H1 (cell line): ENCODE measurements around the gene TIFAB. TPM values are rescaled to one million over a fixed set of nuclear protein-coding genes. Genes with fewer than 3 reads are reported as not detected.

Experiments
- EGR1 ChIP-seq: IDR thresholded peaks from 2 replicates; pipeline ENCODE4 v1.6.1; 2011; ENCODE audit warnings: low read depth, low read length, borderline replicate concordance
- RBBP5 ChIP-seq: IDR thresholded peaks from 2 replicates; pipeline ENCODE4 v1.7.1; 2012; ENCODE audit warnings: low read depth, mild to moderate bottlenecking, inconsistent platforms, low read length, moderate library complexity, borderline replicate concordance
- RXRA ChIP-seq: IDR thresholded peaks from 2 replicates; pipeline ENCODE4 v1.6.1; 2011; ENCODE audit warnings: low read depth, mild to moderate bottlenecking, low read length, moderate library complexity; ENCODE audit not compliant: insufficient read depth
- polyA plus RNA-seq, 7 experiments: library from polyadenylated mRNA; depleted of rRNA in 3 of 7; stranded (reverse) in 5 of 7; unstranded in 2 of 7; fragments of >200 nt in 5 of 7; fragments of 200-250 nt in 2 of 7; gene quantifications; 1 replicate in 5 of 7; 2 replicates in 1 of 7; 4 replicates in 1 of 7; pipeline versions ENCODE4 v1.2.1 to v1.2.3, GENCODE V29; 2011 to 2013; ENCODE audit warnings: missing spikeins in 2 of 7, mixed read lengths in 2 of 7
- total RNA-seq: library from RNA; stranded (reverse); fragmentation: NEBNext Ultra II Directional; extraction: Animal tissue kit (Norgen Biotek cat#: 25700); gene quantifications from 2 replicates; pipeline ENCODE4 v1.2.1, GENCODE V29; 2021

TIFAB gene
- total and polyA plus RNA-seq, 2 of the 8 experiments (the other 6 are each of a cell fraction or from before 2014, with no cell fraction given), result not detected

DNA sequence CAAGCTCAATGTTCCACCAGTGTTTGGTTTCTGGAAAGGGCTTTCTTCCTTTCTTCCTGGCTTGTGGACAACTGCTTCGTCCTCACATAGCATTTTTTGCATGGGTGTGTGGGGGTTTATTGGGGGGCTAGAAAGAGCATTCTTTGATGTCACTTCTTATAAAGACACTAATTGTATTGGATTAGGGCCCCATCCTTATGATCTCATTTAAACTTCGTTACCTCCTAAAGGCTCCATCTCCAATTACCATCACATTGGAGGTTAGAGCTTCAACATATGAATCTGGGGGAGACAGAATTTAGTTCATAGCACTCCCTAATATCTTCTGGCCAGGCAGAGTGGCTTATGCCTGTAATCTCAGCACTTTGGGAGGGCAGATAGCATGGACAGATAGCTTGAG, 47.1 kb downstream of the TIFAB start (continued):
- no peak for TF ChIP-seq EGR1
- TF ChIP-seq RBBP5, result no peak
- no peak for TF ChIP-seq RXRA
- TF ChIP-seq, all 59 proteins: peak for 0
